SU-DHL-6 (cell line): ENCODE results near the gene MAD2L1BP.

ENCODE experiments used
- CTCF ChIP-seq: fragments of 200-600 bp; sonication (generic); IDR thresholded peaks from one replicate; pipeline ENCODE4 v1.5.1; 2017; ENCODE audit warnings: antibody characterized with exemption, mild to moderate bottlenecking, low read length, moderate library complexity; ENCODE audit not compliant: insufficient read depth, poor library complexity, severe bottlenecking
- EZH2phosphoT487 ChIP-seq: fragments of 200-600 bp; sonication (generic), shearing (Covaris generic); conservative IDR thresholded peaks from 2 replicates; pipeline ENCODE4 v1.6.1; 2018; ENCODE audit warnings: mild to moderate bottlenecking, antibody characterized with exemption, low read length, moderate library complexity, mixed read lengths

GRCh38 chr6:43625393-43625992, 10.1 kb upstream of the MAD2L1BP start:
- TF ChIP-seq EZH2phosphoT487 (no peak), CTCF (no peak)
